T-helper 1 cell (primary cell): ENCODE measurements around the gene GABRB3.
"Not testable (repeated sequence)": the region's sequence is repeated elsewhere in the genome, so short reads cannot be mapped to it uniquely, and the experiment has no call there.

ENCODE experiments used
- DNase-seq, 5 donors: peaks; one replicate each; pipeline ENCODE4 v3.0.0-alpha.2; 2012 to 2020

GABRB3 gene

GRCh38 chr15:26736502-26737248 lies 36.2 kb downstream of the GABRB3 start:
- no peak for DNase-seq

- no peak for DNase-seq
Measured at GRCh38 chr15:26731965-26732364, 40.9 kb downstream of the GABRB3 start.

GRCh38 chr15:26729581-26729980 lies 43.3 kb downstream of the GABRB3 start:
- DNase-seq, result no peak

- DNase-seq, result no peak
Measured at GRCh38 chr15:26729030-26729429, 43.8 kb downstream of the GABRB3 start.

GRCh38 chr15:26724381-26725150 lies 48.3 kb downstream of the GABRB3 start:
- no peak for DNase-seq

- no peak for DNase-seq
Measured at GRCh38 chr15:26722621-26723160, 50.2 kb downstream of the GABRB3 start.

- DNase-seq, result no peak
Measured at GRCh38 chr15:26721232-26721967, 51.5 kb downstream of the GABRB3 start.

- no peak for DNase-seq
Measured at GRCh38 chr15:26720546-26720945, 52.3 kb downstream of the GABRB3 start.

- not testable (repeated sequence) for DNase-seq
Measured at GRCh38 chr15:26719866-26720265, 53.0 kb downstream of the GABRB3 start.

- DNase-seq, result no peak
Measured at GRCh38 chr15:26716069-26716468, 56.8 kb downstream of the GABRB3 start.

- DNase-seq, result no peak
Measured at GRCh38 chr15:26713498-26713897, 59.4 kb downstream of the GABRB3 start.

GRCh38 chr15:26712335-26712734 lies 60.5 kb downstream of the GABRB3 start:
- no peak for DNase-seq

- DNase-seq, result no peak
Measured at GRCh38 chr15:26711445-26711844, 61.4 kb downstream of the GABRB3 start.

- no peak for DNase-seq
Measured at GRCh38 chr15:26702381-26702780, 70.5 kb downstream of the GABRB3 start.

- no peak for DNase-seq
Measured at GRCh38 chr15:26698555-26698954, 74.3 kb downstream of the GABRB3 start.

- no peak for DNase-seq
Measured at GRCh38 chr15:26697913-26698312, 75.0 kb downstream of the GABRB3 start.

GRCh38 chr15:26691249-26691648 lies 81.6 kb downstream of the GABRB3 start:
- no peak for DNase-seq

- no peak for DNase-seq
Measured at GRCh38 chr15:26690778-26691177, 82.1 kb downstream of the GABRB3 start.

- no peak for DNase-seq
Measured at GRCh38 chr15:26689462-26689861, 83.4 kb downstream of the GABRB3 start.

- DNase-seq, result no peak
Measured at GRCh38 chr15:26686547-26687187, 86.2 kb downstream of the GABRB3 start.

GRCh38 chr15:26682598-26683164 lies 90.2 kb downstream of the GABRB3 start:
- DNase-seq, result no peak

GRCh38 chr15:26679927-26680326 lies 92.9 kb downstream of the GABRB3 start:
- no peak for DNase-seq
